NCI-H2196 treated with DMSO at 0.1 percent for 48 hours (cell line): ENCODE results near the gene FXYD3.

ENCODE experiments used
- DNase-seq: peaks from one replicate; lab custom pipeline; 2025; ENCODE audit not compliant: unreplicated experiment; lab: John Stamatoyannopoulos, UW

FXYD3 gene

DNA sequence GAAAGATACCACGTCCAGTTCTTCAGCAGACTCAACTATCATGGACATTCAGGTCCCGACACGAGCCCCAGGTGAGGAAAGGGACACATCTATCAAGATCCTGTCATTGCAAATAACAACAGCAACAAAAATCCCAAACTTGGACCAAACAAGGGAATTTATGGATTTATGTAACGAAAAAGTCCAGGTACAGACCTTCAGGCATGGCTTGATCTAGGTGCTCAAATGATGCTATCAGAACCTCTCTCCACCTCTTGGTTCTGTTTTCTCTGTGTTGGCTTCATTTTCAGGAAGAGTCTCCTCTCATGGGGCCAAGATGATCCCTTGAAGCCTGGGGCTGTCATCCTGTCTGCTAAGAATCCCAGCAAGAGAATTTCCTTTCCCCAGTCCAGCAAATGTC is 41.8 kb downstream of the FXYD3 start:
- no peak for DNase-seq

- no peak for DNase-seq
Observed at GRCh38 chr19:35159606-35160005, 44.0 kb downstream of the FXYD3 start.

DNA sequence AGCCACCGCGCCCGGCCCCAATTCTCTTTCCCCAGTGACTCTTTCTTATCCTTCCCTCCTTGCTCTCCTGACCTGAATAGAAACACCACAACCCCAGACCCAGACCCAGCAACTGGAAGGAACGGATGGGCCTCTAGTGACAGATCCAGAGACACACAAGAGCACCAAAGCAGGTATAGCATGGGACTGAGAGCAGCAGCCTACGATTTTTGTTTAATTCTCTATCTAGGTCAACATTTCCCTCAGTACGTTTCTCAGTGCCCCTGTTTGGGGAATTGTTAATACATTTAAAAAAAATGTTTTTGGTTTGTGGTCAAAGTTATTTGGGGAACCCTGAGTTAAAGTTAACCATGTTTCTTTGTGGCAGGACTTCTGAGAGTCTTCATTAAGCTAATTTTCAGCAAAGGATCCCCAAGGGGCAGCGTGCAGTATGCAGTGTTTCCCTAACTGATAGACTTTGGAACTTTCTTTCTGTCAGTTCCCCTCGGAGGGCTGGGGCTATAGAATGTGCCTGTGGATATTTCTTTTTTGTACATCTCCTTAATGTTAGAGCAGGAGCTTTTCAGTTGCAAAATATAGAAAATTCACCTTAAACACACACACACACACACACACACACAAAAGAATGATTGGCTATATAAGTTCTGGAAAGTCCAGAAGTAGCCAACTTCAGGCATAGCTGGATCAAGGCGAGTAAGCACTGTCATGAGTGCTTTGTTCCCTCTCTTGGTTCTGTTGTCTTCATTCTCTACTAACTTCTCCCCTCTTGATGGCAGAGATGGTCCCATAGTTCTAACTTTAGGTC is 45.2 kb downstream of the FXYD3 start:
- DNase-seq = no peak

GRCh38 chr19:35161434-35161743 is 45.8 kb downstream of the FXYD3 start:
- DNase-seq = no peak

DNA sequence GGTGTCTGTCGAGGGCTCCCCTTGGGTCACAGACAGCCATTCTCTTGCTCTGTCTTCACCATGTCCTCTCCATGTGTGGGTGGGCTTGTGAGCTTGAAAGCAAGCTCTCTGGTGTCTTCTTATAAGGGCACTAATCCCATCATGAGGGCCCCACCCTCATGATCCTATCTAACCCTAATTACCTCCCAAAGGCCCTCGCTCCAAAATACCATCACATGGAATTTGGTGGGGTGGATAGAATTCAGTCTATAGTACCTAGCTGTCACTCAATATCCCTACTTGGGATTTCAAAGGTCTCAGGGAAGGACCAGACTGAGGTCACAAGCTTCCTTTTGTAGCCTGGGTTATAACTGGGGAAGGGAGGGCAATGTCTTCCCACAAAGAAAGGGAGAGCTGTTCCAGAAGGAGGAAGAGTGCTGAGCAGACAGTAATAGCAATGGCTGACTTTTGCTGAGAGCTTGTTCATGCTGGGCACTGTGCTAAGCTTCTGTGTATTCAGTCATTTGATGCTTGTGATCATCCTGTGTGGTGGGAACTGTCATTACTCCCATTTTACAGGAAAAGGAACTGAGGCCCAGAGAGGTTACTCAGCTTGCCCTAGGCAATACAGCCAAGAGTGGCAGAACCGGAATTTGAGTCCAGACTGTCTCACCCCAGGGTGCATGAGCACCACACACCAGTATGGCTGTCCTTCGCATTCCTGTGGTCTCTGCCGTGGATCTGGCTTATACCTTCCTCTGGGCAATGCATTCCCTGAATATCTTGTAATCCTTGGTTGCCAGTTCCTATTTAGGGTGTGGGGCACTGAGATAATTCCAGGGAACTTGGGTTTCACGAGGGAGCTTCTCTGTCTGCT is 47.1 kb downstream of the FXYD3 start:
- DNase-seq = no peak

GRCh38 chr19:35164418-35164817 is 48.8 kb downstream of the FXYD3 start:
- DNase-seq = no peak

DNA sequence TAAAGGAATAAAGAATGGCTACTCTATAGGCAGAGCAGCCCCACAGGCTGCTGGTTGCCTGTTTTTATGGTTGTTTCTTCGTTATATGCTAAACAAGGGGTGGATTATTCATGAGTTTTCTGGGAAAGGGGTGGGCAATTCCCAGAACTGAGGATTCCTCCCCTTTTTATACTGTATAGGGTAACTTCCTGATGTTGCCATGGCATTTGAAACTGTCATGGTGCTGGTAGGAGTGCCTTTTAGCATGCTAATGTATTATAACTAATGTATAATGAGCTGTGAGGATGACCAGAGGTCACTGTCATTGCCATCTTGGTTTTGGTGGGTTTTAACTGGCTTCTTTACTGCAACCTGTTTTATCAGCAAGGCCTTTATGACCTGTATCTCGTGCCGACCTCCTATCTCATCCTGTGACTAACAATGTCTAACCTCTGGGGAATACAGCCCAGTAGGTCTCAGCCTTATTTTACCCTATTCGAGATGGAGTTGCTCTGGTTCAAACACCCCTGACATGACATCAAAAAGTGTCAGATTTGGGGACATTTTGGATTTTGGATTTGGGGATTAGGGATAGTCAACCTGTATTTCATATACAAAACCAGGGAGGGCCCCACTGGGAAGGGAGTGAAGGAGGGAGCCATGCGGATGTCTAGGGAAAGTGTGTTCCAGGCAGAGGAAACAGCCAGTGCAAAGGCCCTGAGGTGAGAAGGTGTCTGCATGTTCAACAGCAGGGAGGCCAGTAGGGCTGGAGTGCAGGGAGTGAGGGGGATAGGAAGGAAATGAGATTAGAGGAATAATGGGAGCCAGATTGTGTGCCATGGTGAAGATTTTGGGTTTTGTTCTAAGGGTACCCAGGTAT is 49.8 kb downstream of the FXYD3 start:
- no peak for DNase-seq

DNA sequence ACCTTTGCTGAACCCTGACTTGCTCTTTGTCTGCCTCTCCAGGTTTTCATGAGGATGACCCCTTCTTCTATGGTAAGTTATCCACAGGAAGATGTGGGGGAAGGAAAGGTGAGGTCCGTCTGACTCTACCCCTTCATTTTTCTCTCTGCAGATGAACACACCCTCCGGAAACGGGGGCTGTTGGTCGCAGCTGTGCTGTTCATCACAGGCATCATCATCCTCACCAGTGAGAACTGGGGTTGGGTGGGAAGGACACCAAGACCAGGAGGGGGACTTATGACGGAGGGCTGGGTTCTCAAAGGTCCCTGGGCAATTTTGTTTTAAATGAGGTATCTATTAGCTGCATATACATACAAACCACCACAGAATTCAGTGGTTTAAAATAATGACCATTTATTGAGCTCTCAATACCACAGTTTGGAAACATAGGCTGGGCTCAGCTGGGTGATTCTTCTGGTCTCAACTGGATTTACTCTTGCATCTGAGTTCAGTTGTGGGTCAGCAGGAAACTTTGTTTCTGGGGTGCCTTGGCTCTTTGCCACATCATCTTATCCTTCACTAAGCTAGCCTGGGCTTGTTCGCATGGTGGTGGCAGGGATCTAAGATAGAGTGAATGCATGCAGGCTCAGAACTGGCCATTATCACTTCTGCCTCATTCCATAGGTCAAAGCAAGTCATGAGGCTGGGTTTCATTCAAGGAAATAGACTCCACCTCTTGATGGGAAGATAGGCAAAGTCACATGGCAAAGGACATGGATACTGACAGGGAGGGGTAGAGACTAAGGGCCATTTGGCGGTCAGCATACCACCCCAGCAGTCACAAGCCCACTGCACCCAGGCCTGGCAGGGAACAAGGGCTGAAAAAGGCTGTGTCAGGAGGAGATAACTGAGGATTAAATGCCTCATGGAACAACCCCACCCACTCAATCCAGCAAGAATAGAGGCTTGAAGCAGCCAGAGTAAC is 50.8 kb downstream of the FXYD3 start:
- DNase-seq = no peak

DNA sequence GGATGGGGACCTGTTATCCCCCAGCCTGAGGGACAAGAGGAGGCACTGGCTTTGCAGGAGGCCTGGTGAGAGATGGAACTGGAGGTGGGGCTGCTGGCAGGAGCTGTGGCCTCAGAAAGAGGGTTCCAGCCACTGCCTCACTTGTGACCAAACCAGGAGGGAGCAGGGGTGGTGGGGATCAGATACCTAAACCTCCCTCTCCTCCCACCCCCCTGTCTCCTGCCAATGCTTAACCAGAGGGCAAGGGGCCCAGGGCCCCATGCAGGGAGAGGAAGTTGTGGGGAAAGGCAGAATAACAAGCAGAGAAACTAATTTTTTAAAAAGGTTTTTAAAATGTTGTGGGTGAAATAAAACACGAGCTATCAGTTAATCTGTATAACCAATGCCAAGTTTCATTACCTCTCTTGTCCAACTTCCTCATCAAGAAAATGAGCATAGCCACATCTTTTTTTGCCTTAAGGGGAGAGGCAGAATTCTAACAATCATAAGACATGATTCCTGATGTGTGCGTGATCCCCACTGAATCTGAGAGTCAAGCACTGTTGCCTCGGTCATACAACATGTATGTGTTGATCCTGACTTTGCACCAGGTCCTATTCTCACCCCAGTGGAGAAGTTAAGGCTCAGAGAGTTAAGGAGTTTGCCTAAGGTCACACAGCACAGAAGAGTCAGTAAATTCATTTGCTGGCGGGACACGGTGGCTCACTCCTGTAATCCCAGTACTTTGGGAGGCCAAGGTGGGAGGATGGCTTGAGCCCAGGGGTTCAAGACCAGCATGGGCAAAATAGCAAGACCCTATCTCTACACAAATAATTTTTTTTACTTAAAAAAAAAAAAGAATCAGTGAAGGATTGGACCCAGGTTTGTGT is 51.9 kb downstream of the FXYD3 start:
- no peak for DNase-seq

- DNase-seq = no peak
Observed at GRCh38 chr19:35168196-35168595, 52.6 kb downstream of the FXYD3 start.

- no peak for DNase-seq
Observed at GRCh38 chr19:35169221-35169995, 53.8 kb downstream of the FXYD3 start.

GRCh38 chr19:35170359-35171061 is 54.9 kb downstream of the FXYD3 start:
- DNase-seq = no peak

- DNase-seq = no peak
Observed at GRCh38 chr19:35171730-35172129, 56.1 kb downstream of the FXYD3 start.
